ENCODE data around the gene PRMT7.
A peak's percentile ranks its signal among the peaks of the same experiment; 100 is the strongest.

Gene PRMT7

DNA sequence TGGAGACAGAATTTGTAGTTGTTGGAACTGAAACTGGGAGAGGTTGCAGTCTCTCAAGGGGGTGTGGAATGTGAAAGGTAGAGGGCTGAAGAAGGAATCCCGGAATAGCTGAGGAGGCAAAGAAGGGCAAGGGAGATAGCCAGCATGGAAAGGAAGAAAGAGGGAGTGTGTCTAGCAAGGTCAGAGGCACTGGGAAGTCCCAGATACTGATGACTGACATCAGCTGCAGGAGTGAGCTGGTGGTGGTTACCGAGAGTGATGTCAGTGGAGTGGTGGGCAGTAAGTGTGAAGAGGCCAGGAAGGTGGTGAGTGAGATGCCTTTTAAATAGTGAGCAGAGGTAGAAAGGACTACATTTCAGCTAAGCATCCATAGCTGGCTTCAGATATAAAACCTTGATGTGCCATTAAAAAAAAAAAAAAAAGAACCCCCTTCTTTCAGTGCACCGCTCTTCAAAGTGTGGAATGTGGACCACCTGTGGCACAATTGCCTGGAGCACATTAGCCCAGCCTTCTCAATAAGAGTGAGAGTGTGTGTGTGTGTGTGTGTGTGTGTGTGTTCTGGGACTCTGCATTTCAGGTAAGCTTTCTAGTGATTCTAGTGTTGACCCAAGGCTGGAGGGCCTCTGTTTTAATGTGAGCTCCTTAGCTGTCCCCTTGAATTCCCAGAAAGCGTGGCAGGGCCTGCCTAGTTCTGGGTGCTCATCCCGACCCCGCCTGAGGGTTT, 8.5 kb downstream of the PRMT7 start:
- TF ChIP-seq, protein P1, sequence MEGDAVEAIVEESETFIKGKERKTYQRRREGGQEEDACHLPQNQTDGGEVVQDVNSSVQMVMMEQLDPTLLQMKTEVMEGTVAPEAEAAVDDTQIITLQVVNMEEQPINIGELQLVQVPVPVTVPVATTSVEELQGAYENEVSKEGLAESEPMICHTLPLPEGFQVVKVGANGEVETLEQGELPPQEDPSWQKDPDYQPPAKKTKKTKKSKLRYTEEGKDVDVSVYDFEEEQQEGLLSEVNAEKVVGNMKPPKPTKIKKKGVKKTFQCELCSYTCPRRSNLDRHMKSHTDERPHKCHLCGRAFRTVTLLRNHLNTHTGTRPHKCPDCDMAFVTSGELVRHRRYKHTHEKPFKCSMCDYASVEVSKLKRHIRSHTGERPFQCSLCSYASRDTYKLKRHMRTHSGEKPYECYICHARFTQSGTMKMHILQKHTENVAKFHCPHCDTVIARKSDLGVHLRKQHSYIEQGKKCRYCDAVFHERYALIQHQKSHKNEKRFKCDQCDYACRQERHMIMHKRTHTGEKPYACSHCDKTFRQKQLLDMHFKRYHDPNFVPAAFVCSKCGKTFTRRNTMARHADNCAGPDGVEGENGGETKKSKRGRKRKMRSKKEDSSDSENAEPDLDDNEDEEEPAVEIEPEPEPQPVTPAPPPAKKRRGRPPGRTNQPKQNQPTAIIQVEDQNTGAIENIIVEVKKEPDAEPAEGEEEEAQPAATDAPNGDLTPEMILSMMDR (IDR thresholded peaks at IDR 0.05; ENCODE audit: low read depth, low read length): no peak
- H3K4me3 ChIP-seq (ENCODE audit: low read depth, low read length): no peak overlapping the region

DNA sequence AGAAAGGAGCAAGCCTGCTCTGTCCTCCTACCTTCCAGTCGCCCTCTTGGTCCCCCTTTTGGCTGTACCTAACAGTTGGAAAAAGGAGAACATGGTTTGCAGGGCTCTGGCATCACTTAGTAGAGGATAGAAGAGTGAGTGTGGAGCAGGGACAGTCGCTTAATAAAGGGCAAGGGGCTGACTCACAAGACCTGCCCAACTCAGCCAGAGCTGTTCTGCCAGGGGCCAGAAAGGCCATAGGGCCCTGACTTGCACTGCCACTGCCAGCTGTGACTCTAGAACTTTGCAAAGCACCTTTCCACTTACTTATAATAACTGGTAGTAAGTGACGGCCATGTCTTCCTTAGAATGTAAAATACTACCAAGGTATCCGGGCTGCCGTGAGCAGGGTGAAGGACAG, 13.5 kb downstream of the PRMT7 start:
- TF ChIP-seq, protein P1 (IDR thresholded peaks at IDR 0.05; ENCODE audit: low read depth, low read length): no peak
- no peak overlapping the region for H3K4me3 ChIP-seq (ENCODE audit: low read depth, low read length)

DNA sequence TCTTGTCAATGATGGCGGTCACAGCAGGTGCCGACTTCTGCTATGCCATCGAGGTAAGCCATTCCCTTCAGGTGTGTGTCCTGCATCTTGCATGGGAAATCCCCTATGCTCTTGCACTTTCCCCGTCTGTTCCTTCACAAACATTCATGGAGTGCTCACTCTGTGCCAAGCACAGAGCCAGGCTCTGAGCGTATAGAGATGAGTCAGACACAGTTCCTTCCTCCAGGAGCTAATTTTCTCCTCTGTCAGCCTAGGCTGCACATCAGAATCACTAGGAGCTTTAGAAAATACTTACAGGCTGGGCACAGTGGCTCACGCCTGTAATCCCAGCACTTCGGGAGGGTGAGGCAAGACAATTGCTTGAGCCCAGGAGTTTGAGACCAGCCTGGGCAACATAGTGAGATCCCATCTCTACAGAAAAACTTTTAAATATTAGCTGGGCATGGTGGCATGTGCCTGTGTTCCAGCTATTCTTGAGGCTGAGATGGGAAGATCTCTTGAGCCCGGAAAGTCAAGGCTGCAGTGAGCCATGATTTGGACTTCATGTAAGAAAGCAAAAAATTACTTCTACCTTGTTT, 14.1 kb downstream of the PRMT7 start:
- H3K4me3 ChIP-seq (ENCODE audit: low read depth, low read length): no peak overlapping the region
- TF ChIP-seq, protein P1 (IDR thresholded peaks at IDR 0.05; ENCODE audit: low read depth, low read length): no peak

DNA sequence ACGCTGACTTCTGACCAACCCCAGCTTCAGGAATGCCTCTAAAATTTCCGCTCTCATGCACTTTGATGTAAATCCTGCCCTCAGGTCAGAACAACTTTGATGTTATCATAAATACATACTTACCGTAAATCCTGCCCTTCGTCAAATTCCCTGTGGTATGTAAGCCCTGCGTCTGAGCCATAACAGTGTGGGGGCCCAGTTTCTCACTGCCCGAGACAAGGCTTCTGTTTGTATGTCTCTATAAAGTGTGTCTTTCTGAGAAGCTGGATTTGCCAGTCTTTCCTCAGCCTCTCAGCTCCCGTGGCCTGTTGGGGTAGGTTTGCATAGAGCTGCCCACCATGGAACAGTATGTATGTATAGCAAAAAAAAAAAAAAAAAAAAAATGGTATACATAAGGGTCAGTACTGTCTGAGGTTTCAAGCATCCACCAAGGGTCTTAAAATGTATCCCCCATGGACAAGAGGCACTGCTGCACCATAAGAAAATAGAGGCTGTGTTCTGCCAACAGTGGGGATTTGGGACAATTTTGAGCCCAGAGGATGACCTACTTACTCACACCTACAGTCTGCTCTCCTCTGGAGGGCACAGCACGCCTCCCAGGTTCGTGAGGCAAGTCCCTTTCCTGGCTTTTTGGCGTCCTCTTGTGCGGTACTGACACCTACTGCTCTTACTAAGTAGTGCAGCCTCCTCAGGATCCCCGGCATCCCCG, 17.5 kb downstream of the PRMT7 start:
- H3K4me3 ChIP-seq (ENCODE audit: low read depth, low read length): no peak overlapping the region
- TF ChIP-seq, protein P1 (IDR thresholded peaks at IDR 0.05; ENCODE audit: low read depth, low read length): peak; percentile 94

DNA sequence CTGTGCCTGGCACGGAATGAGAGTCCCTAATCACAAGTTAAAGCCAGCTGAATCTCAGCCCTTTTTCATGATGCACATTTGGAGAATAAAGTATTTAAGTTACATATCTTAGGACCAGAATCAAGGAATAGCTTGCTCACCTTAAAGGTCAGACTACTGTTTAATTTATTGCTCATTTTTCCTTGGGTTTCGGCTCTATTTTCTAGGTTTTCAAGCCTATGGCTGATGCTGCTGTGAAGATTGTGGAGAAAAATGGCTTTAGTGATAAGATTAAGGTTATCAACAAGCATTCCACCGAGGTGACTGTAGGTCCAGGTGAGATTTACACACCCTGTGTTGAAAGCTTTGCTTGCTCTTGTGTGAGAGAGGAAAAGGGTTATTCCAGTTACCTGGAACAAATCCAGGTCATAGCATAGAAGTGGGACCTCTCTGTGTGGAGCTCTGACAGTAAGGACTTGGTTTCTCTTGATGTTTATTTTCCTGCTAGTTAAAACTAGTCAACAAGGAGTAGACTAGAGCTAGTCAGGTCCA, 18.1 kb downstream of the PRMT7 start:
- TF ChIP-seq, protein P1 (IDR thresholded peaks at IDR 0.05; ENCODE audit: low read depth, low read length): no peak

DNA sequence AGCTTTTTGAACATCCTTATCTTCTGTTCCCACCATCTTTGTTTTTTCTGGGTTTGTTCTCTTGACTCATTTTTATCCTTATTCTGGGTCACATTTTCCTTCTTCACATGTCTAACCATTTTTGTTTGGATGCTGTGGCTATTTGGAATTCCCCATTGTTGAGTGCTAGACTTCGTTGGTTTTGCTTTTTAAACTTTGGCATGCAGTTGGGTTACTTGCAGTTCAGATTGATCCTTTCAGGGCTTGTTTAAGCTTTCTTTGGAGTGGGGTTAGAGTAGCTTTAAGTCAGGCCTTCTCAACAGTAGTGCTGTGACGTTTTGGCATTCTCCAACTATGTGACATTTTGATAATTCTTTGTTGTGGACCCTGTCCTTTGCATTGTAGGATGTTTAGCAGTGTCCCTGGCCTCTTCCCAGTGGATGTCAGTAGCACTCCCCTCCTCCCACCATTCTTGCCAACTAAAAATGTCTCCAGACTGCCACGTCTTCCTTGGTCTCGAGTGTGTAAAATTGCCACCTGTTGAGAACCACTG, 21.1 kb downstream of the PRMT7 start:
- TF ChIP-seq, protein P1 (IDR thresholded peaks at IDR 0.05; ENCODE audit: low read depth, low read length): no peak
- H3K4me3 ChIP-seq (ENCODE audit: low read depth, low read length): peak overlapping the region; percentile 26; the same call in 1 of the 2 replicates

More for the DNA sequence above, 18.1 kb downstream of the PRMT7 start:
- no peak overlapping the region for H3K4me3 ChIP-seq (ENCODE audit: low read depth, low read length)

Data from WI38 (cell line).